K562 (cell line): ENCODE data around the gene DBI. TPM values are rescaled to one million over a fixed set of nuclear protein-coding genes. Genes with fewer than 3 reads are reported as not detected.
A peak's percentile ranks its signal among the peaks of the same experiment; 100 is the strongest.

Experiments used
- ARID3A ChIP-seq: IDR thresholded peaks from 2 replicates; pipeline ENCODE4 v1.6.1; 2012; ENCODE audit warnings: low read depth, low read length, improper control_type of control experiment, borderline replicate concordance
- CBX2 ChIP-seq: fragments of 200-600 bp; sonication (generic); IDR thresholded peaks from one replicate; pipeline ENCODE4 v1.6.1; 2012; ENCODE audit warnings: mild to moderate bottlenecking, low read length, inconsistent platforms; ENCODE audit not compliant: insufficient read depth, poor library complexity, severe bottlenecking
- DPF2 ChIP-seq: fragments of 450-650 bp; IDR thresholded peaks from 2 replicates; pipeline ENCODE4 v1.6.1; 2016
- FOXK2 ChIP-seq, 2 experiments: fragments of 450-650 bp; IDR thresholded peaks in 1 of 2; conservative IDR thresholded peaks in 1 of 2; 2 replicates each; pipeline ENCODE4 v1.6.1; 2016; ENCODE audit warnings: low read depth in 2 of 2, mild to moderate bottlenecking in 1 of 2
- FOXO4 ChIP-seq: fragments of 450-650 bp; formaldehyde crosslinking; IDR thresholded peaks from 2 replicates; pipeline ENCODE4 v1.4.0; 2020; ENCODE audit warnings: mild to moderate bottlenecking, moderate library complexity
- KDM2B ChIP-seq: fragments of 250-450 bp; sonication (Bioruptor Pico); IDR thresholded peaks from 2 replicates; pipeline ENCODE4 v1.8.0; 2021; ENCODE audit warnings: mild to moderate bottlenecking, moderate library complexity
- KLF6 ChIP-seq: fragments of 250-450 bp; sonication (Bioruptor Pico); IDR thresholded peaks from 2 replicates; pipeline ENCODE4 v1.4.0; 2020; ENCODE audit warnings: mild to moderate bottlenecking, moderate library complexity, borderline replicate concordance
- MLLT1 ChIP-seq, 2 experiments: fragments of 450-650 bp; IDR thresholded peaks; 2 replicates each; pipeline ENCODE4 v1.6.1; 2016
- MTA2 ChIP-seq: fragments of 450-650 bp; IDR thresholded peaks from 2 replicates; pipeline ENCODE4 v1.6.1; 2016; ENCODE audit warnings: low read depth
- NFE2 ChIP-seq: IDR thresholded peaks from 2 replicates; pipeline ENCODE4 v1.6.1; 2014; ENCODE audit warnings: antibody characterized with exemption, low read depth
- ZBTB34 ChIP-seq: fragments of 250-450 bp; sonication (Bioruptor Pico); IDR thresholded peaks from 2 replicates; pipeline ENCODE4 v1.8.0; 2021; ENCODE audit warnings: mild to moderate bottlenecking, moderate library complexity
- ZBTB9 ChIP-seq: fragments of 450-650 bp; formaldehyde crosslinking; IDR thresholded peaks from 2 replicates; pipeline ENCODE4 v1.4.0; 2020; ENCODE audit warnings: mild to moderate bottlenecking, moderate library complexity
- ZKSCAN8 ChIP-seq: fragments of 200-800 bp; sonication (Bioruptor generic); IDR thresholded peaks from 2 replicates; pipeline ENCODE4 v1.6.1; 2016; ENCODE audit warnings: missing genetic modification characterization, missing compliant biosample characterization
- ZNF140 ChIP-seq: fragments of 250-450 bp; sonication (Bioruptor Pico); IDR thresholded peaks from 2 replicates; pipeline ENCODE4 v1.8.0; 2021; ENCODE audit warnings: moderate library complexity, mild to moderate bottlenecking, inconsistent platforms
- ZNF253 ChIP-seq: fragments of 250-450 bp; sonication (Bioruptor Pico); conservative IDR thresholded peaks from 2 replicates; pipeline ENCODE4 v1.6.1; 2021; ENCODE audit warnings: mild to moderate bottlenecking
- ZNF347 ChIP-seq: fragments of 450-650 bp; formaldehyde crosslinking; IDR thresholded peaks from 2 replicates; pipeline ENCODE4 v1.4.0; 2020; ENCODE audit warnings: low read depth, mild to moderate bottlenecking, moderate library complexity
- ZNF589 ChIP-seq: fragments of 200-800 bp; sonication (Bioruptor generic); IDR thresholded peaks from 2 replicates; pipeline ENCODE4 v1.6.1; 2016; ENCODE audit warnings: low read depth, missing genetic modification characterization, missing compliant biosample characterization
- ZNF75A ChIP-seq: fragments of 450-650 bp; formaldehyde crosslinking; IDR thresholded peaks from 2 replicates; pipeline ENCODE4 v1.4.0; 2020; ENCODE audit warnings: mild to moderate bottlenecking
- ZNF76 ChIP-seq: fragments of 250-450 bp; sonication (Bioruptor Pico); IDR thresholded peaks from 2 replicates; pipeline ENCODE4 v1.4.0; 2020; ENCODE audit warnings: mild to moderate bottlenecking, moderate library complexity, borderline replicate concordance
- ZNF79 ChIP-seq: fragments of 250-450 bp; sonication (Bioruptor Pico); IDR thresholded peaks from 2 replicates; pipeline ENCODE4 v1.4.0; 2020; ENCODE audit warnings: low read depth, mild to moderate bottlenecking, moderate library complexity
- polyA plus RNA-seq, 8 experiments: library from polyadenylated mRNA; depleted of rRNA in 4 of 8; stranded (reverse) in 5 of 8; unstranded in 3 of 8; fragments of >200 nt; fragmentation: Nextera tagmentation in 2 of 8; fragmentation: Illumina TruSeq in 1 of 8; extraction: Ambion mirVana in 2 of 8; extraction: Trizol in 1 of 8; gene quantifications; 2 replicates each; pipeline versions ENCODE4 v1.2.1 to v1.2.3, GENCODE V29; 2011 to 2014; ENCODE audit warnings: inconsistent platforms in 1 of 8, missing spikeins in 1 of 8
- total RNA-seq, 7 experiments: library from RNA; depleted of rRNA in 6 of 7; stranded (reverse); fragments of >200 nt in 6 of 7; fragmentation: Illumina TruSeq in 2 of 7; extraction: Trizol in 2 of 7; gene quantifications; 2 replicates each; pipeline versions ENCODE4 v1.2.1 to v1.2.3, GENCODE V29; 2011 to 2021; ENCODE audit warnings: low replicate concordance in 1 of 7

DBI gene
- total and polyA plus RNA-seq, 9 of the 15 experiments (the other 6 are each of a cell fraction or from before 2014, with no cell fraction given), result 55.8 to 443 (median 194) TPM

- TF ChIP-seq ZBTB9 (CRISPR knock-in tag) (peak; percentile 97), ZNF75A (CRISPR knock-in tag) (peak; percentile 75; the same call in 1 of the 2 replicates), NFE2 (no peak), ZNF79 (CRISPR knock-in tag) (peak; percentile 91), ZNF347 (CRISPR knock-in tag) (peak; percentile 56; the same call in 1 of the 2 replicates), FOXK2 (conservative IDR thresholded peaks at IDR 0.05 in 1 of 2, IDR thresholded peaks at IDR 0.05 in 1 of 2; ENCODE audit: low read depth in 2 of 2) (0 out of 4 replicates have a peak, but pooled peaks have one; percentile 28 to 33), ZKSCAN8 (CRISPR knock-in tag) (peak; percentile 70; the same call in 1 of the 2 replicates), MLLT1 (IDR thresholded peaks at IDR 0.05) (0 out of 4 replicates have a peak, but pooled peaks of 1 of the 2 experiments have one; percentile 25), MTA2 (peak; percentile 22; the same call in 1 of the 2 replicates), ZNF76 (peak; percentile 96), ZNF589 (CRISPR knock-in tag) (peak; percentile 94), CBX2 (no peak), DPF2 (peak; percentile 68), FOXO4 (peak; percentile 82; the same call in 1 of the 2 replicates), ARID3A (no peak), KLF6 (peak; percentile 97), ZNF253 (CRISPR knock-in tag) (no peak), ZNF140 (CRISPR knock-in tag) (0 out of 2 replicates have a peak, but pooled peaks have one; percentile 21), KDM2B (CRISPR knock-in tag) (no peak), ZBTB34 (0 out of 2 replicates have a peak, but pooled peaks have one; percentile 36)
These were observed 27.8 kb upstream of the DBI start (continued) for GRCh38 chr2:119338826-119339561.
